ENCODE measurements around the gene COL24A1.
"Not testable (repeated sequence)": the region's sequence is repeated elsewhere in the genome, so short reads cannot be mapped to it uniquely, and the experiment has no call there.

COL24A1 gene

DNA sequence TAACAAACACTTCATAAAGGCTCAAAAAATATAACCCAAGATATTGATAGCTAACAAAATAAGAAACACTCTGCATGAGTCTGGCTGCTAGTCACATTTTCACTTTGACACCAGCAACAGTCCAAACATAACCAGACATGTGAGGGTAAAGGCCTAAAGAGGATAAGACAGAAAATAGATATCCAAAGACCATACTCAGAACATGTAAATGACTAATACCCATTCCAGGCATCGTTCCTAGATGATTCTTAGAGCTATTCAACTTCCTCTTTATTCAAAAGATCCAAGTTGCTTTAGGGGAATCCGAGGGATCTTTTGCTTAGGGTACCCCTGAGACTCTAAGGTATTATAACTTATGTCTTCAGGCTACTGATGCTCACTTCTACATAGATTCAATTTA is 5.1 kb downstream of the COL24A1 start:
- no peak for DNase-seq

DNA sequence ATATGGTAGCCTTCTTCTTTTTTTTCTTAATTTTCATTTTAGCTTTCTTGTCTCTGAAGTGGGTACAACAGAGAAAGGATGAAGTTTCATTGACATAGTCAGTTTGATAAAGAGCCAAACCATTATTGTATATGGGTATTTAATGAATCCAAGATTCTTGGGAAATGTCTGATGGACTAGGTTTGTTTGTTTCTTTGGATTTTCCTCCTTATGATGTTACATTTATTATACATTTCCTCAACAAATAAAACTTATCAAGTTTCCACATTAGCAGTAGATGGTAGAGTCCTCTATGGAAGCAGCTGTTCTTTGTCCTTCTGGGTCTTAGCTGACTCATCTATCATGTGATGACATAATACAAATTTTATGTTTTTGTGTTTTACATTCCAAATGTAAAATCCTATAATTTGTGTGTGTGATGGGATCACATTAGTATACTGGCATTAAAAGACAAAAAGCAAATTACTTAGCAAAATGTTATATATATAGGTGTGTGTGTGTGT is 6.0 kb downstream of the COL24A1 start:
- DNase-seq, result no peak

DNA sequence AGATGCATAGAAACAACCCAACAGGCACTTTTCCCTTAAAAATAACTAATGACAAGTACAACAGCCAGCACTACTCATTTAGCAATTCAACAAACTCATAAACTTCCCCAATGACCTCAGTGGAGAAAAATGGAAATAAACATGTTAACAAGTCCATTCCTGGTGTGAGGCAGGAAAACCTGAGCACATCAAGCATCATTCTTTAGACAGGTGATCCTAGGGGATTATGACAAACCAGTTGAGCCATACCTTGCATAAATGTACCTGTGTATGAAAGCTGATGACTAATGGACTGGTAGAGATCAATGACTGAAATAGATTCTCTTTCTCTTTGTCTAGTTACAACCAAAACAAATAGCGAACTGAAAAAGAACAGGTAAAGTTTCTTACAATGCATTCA is 7.0 kb downstream of the COL24A1 start:
- DNase-seq, result no peak

DNA sequence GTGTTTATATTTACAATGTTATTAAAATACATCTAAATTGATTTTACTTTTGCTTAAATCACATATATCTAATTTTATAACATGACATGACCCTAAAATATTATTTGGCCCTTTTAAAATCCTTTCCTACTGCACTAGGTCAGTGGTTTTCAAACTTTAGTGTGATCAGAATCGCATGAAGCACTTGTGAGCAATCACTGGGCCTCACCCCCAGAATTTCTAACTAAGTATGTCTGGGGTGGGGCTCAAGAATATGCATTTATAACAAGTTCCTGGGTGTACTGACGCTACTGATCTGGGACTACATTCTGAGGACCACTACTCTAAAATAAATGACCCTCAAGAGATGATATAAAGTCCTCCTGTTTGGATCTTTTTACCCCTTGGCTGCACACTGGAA is 8.8 kb downstream of the COL24A1 start:
- DNase-seq, result no peak

DNA sequence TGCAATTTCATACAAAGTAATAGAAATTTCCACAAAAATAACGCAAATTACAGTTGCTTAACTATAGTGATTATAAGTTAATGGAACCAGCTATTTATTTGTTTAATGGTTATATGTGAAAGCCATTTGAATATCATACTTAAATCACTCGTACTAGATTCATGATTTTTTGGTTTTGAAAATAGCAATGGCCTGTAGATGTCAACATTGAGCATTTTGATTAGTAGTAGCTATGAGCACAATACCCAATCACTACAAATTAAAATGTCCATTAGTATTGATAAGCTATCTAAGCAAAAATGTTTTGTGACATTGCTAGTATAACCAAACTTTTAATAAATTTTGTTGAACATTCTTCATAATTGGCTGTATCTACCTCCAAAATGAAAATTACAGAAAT is 10.0 kb downstream of the COL24A1 start:
- no peak for DNase-seq

DNA sequence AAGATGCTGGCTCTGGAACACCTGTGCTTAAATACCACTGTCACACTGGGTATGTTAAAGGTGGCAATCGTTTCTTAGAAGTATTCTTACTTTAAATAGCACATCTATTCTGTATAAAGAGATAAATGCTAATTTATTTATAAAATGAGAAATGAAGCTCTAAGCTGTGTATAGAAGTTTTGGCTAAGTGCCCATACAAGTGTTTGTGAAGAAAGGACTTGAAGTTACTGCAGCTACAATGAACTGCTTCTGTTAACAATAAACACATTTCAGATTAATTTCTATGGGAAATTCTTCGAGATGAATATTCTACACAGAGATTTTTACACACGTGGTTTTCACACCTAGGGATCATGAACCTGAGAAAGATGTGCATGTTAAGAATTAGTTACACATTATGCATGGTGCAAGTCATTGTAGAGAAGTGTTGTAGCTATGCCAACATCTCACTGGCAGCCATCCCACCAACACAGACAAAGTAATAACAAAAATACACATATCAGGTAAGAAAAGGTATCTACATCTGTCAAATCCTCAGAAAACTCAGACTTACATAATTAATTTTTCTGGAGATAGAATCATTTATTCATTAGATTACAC is 16.2 kb downstream of the COL24A1 start:
- no peak for DNase-seq

DNA sequence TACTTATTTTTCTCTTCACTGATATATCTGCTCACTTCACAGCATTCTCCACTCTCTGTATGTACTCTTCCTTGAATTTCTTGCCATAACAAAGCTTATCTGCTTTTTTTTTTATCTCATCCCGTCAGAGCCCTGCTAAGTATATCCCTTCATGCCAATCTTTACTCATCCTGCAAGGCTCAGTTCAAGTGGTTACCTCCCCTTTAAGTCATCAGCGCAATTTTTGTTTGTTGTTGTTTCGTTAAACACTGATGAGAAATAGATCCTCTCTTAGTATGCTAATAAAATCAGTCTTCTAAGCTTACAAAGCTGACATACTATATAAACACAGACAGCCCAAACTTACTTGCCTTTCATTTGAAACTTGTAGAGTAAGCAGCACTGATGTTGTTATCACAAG is 17.8 kb downstream of the COL24A1 start:
- no peak for DNase-seq

DNA sequence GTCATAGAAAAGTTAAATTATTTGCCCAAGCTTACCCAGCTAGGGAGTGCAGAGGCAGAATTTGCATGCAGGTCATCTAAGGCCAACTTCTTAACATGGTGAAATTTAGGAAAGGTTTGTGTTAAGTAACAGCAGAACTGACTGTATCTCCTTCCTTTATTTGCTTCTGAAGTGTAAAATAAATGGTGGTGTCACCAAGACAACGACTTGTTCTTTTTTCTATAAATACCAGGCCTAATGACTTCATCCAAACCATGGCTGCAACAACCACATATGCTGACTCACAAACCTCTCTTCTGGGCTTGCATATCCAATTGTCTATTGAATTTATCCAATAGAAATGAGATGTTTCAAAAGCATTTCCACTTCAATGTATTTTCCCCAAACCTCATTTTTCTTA is 19.1 kb downstream of the COL24A1 start:
- no peak for DNase-seq

DNA sequence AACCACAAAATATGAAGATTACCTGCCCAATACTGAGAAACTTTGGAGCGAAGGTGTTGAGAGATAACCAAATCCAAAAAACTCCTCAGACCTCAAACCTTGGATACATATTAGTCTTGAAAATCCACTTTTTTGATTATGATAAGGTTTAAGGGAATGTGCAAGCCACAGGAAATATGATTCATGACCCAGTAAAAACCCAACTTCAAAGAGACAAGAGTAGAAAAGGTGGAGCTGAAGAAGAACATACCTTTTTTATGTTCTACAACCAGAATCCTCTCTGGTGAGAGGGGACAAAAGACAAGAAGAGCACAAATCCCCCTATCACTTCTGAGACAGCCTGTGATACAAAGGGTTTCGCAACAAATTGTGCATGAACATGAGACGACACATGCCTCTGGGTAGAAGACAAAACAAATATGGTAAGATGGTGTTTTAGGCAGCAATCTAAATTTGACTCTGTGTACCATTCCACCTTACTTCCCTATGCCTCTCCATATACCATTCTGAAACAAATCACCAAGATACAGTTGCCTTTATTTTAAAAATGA is 37.3 kb downstream of the COL24A1 start:
- DNase-seq, result no peak

DNA sequence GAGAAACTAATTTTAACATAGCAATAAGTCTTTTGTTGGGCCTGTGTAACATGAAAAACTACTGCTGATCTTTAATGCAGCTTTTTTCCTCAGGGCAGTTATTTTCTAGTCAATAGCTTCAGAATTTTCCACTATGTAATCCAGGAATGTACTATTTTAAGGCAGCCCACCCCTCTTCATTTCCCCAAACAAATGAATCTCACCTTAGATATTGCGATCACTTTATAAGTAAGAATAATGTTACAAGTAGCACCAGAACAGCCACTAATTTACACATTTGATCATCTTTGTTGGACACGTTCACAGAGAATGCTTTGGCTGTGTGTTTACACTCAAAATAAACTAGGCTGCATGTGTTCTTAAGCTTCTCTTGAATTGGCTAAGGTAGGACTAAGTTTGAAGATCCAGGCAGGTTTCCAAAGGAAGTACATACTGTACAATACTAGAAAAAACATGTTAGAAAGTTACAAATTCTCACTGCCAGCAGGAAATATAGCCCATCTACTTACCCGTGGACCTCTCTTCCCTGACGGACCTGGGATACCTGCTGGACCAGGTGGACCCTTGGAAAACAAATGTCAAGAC is 41.7 kb downstream of the COL24A1 start:
- DNase-seq, result no peak

DNA sequence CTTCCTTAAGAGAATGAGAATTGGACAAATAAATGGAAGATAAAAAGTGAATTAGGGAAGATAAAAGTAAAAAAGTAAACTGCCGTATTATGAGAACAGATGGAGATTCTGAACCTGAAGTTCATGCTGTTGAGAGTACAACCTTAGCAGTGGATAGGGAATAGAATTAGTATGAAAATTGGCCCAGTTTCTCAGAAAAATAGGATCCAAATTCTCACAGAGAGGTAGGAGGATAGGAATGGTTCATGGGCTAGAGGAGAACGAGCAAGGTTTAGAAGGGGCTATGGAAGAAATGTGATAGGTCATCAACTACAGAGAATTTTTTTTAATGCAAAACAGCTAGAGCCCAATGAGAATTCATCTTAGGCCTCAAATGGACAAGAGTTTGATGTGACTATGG is 42.3 kb downstream of the COL24A1 start:
- DNase-seq, result no peak

DNA sequence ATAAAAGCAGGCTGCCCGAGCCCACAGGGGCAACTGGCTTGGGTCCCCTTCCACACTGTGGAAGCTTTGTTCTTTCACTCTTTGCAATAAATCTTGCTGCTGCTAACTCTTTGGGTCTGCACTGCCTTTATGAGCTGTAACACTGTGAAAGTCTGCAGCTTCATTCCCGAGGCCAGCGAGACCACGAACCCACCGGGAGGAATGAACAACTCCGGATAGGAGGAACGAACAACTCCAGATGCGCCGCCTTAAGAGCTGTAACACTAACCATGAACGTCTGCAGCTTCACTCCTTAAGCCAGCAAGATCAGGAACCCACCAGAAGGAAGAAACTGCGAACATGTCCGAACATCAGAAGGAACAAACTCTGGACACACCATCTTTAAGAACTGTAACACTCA is 45.0 kb downstream of the COL24A1 start:
- DNase-seq, result not testable (repeated sequence)

DNA sequence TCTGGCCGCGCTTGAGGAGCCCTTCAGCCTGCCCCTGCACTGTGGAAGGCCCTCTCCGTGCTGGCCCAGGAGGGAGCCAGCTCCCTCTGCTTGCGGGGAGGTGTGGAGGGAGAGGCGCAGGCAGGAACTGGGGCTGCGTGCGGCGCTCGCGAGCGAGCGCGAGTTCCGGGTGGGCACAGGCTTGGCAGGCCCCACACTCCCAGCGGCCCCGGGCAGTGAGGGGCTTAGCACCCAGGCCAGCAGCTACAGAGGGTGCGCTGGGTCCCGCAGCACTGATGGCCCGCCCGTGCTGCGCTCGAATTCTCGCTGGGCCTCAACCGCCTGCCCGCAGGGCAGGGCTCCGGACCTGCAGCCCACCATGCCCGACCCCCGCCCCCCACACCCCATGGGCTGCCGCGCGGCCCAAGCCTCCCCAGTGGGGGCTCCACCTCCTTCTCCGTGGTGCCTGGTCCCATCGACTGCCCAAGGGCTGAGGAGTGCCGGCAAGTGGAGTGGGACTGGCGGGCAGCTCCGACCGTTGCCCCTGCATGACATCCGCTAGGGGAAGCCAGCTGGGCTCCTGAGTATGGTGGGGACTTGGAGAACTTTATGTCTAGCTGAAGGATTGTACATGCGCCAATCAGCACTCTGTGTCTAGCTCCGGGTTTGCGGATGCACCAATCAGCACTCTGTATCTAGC is 46.0 kb downstream of the COL24A1 start:
- no peak for DNase-seq

DNA sequence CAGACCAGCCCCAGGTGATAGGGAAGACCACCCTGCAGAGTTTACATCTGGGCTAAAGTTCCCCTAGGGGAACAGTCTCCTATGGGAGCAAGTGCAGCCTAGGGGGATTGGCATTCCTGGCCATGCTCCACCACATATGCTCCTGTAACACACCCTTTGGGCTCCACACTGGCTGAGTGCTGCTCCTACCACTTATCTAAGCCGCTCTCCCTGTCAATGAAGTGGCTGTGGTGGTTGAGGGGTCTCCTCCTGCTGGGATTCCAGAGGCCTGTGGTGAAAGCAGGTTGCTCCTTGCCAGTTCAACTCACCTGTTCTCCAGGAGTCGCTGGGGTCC is 51.1 kb downstream of the COL24A1 start:
- DNase-seq, result no peak

DNA sequence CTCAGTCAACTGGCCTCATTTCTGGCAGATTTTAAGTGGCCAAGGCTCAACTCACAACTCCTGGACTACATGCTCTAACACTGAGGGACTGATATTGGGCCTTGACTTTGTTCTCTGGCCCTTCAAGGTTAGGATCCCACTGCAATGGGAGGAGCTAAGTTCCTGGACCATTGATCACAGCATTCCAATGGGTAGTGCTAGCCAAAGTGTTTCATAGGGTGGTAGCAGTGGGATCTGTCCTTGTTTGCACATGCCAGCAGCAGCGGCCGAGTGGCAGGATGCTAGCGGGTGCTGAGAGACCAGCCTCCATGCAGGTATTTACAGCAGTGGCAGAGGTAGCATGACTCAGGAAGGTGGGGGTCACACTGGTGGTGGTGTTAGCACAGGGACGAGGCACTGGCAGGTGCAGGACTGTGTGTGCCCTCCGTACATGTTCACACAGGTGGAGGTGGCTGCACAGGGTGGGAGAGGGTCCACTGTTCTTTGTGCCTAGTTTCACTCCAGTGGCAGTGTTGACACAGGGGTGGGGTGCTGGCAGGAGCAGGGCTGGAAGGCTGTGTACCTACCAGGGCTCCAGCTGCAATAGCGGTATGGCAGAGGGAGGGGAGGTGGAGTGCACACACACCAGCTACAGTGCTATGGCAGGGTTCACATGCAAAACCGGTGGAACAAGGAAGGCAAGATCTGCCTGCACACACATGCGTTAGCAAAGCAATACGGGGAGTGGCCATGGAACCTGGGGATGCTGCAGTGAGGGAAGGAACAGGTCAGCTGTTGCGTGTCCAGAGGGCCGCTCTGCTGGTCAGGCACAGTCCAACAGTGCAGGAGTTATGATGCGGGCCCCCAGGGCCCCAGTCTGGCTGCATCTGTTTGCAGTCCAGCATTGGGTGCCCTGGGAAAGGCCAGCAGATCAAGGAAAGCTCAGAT is 51.7 kb downstream of the COL24A1 start:
- DNase-seq, result no peak

DNA sequence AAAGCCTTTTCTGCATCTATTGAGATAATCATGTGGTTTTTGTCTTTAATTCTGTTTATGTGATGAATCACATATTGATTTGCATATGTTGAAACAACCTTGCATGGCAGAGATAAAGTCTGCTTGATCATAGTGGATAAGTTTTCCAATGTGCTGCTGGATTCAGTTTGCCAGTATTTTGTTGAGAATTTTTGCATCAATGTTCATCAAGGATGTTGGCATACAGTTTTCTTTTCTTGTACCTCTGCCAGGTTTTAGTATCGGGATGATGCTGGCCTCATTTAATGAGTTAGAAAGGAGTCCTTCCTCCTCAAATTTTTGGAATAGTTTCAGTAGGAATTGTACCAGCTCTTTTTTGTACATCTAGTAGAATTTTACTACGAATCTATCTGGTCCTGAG is 55.0 kb downstream of the COL24A1 start:
- DNase-seq, result no peak

DNA sequence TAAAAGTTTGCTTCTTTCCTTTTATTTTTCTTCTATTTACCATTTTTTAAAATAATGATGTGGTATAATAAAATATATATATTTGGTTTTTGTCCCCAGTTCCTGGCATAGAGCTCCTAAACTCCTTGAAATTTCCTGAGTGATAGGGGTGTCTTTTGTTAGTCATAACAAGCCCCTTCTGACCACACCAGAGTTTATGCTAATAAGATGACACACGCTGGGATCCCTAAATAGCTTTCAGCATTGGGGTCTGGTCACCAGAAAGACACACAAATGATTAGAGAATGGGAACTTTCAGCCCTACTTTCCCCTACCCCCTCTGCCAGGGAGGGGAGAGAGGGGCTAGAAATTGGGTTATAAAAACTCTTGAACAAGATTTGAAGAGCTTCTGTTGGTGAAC is 56.2 kb downstream of the COL24A1 start:
- no peak for DNase-seq

DNA sequence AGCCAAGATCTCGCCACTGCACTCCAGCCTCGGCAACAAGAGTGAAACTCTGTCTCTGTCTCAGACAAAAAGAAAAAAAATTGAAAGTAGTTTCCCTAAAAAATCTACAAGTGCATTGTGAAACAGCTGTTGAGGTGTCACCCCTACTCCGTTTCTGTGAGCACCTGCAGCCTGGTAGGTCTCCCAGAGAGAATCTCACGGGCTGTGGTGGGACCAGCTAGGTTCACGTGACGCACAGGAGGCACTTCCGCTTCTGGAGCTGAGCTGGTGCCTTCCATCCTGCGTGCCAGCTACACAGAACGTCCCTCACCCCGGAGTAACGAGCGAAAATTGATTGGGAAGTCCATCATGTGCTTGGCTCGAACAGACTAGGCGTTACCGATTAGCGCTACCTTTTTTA is 66.8 kb downstream of the COL24A1 start:
- DNase-seq, result no peak

DNA sequence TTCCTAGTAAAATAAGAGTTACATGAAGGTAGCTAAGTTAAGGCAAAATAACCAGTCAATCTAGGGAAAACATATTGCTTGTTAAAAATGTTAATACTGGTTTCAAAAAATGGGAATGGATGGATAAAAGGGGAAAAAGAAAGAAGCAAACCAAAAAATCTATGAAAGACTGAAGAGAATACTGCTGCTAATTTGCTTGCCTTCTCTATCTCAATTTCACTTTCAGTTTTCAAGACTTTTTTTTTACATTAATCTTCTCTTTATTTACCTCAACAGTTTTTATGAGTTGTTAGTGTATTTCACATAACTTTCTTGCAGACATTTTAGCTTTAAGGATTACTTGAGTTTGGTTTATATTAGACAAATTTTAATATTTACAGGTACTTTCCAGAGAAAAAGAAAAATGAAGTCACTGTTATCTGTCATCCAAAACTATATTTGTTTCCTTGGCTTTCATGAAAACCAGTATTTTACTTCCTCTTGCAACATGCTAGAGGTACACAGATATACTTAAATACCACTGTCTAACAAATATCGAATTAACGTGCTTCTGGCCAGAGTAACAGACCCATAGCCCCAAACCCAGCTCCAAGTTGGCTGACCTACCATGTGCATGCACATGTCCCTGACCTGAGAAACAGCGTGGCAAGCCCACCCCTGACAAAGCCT is 70.7 kb downstream of the COL24A1 start:
- no peak for DNase-seq

DNA sequence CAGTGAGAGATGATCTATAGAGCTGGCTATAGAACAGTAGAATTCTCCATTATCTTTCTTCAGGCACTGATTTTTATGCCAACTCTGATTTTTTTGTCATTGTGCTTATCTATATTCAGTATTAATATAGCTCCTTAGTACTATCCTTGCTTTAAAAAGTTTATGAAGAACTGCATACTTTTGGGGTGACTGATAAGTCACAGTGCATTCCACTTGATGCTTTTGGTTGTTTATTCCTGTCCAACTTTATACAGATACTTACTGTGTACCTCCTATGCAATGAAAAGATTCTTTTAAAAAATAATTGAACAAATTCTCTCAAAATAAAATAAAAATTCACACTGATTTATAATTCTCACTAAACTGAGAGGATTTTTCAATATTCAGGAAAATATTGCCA is 71.6 kb downstream of the COL24A1 start:
- DNase-seq, result no peak

DNA sequence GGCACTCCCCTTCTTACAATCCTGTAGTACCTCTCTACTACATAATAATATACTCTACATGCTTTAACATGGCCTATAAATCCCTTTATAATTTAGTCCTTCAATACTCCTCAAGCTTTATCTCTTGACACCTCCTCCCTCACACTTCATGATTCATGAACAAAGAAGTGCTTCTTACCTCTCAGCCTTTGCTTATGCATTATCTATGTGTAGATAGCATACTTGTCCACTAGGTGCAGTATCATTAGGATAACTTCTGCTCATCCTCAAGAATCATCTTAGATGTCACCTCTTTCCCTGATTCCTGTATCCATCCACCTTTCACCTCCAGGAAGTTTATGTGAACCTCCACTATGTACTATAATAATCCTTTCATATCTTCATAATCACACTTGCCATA is 74.4 kb downstream of the COL24A1 start:
- DNase-seq, result no peak

DNA sequence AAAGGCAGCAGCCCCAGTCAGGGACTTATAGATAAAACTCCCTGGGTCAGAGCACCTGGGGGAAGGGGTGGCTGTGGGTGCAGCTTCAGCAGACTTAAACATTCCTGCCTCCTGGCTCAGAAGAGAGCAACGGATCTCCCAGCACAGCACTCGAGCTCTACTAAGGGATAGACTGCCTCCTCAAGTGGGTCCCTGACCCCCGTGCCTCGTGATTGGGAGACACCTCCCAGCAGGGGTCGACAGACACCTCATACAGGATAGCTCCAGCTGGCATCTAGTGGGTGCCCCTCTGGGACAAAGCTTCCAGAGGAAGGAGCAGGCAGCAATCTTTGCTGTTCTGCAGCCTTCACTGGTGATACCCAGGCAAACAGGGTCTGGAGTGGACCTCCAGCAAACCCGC is 84.1 kb downstream of the COL24A1 start:
- DNase-seq, result not testable (repeated sequence)

DNA sequence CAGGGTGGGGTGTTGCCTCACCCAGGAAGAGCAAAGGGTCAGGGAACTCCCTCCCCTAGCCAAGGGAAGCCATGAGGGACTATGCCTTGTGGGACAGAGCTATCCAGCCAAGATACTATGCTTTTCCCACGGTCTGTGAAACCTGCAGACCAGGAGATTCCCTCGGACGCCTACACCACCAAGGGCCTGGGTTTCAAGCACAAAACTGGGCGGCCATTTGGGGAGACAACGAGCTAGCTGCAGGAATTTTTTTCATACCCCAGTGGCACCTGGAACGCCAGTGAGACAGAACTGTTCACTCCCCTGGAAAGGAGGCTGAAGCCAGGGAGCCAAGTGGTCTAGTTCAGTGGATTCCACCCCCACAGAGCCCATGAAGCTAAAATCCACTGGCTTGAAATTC is 84.7 kb downstream of the COL24A1 start:
- not testable (repeated sequence) for DNase-seq
